ENCODE results near the gene SH2D3C.
"Not testable (repeated sequence)": the region's sequence is repeated elsewhere in the genome, so short reads cannot be mapped to it uniquely, and the experiment has no call there.

Gene SH2D3C

GRCh38 chr9:127761061-127761460 is 17.4 kb downstream of the SH2D3C start:
- no peak for DNase-seq (ENCODE audit: low spot score)

GRCh38 chr9:127758843-127759242 is 19.6 kb downstream of the SH2D3C start:
- no peak for DNase-seq (ENCODE audit: low spot score)
- TF ChIP-seq CTCF (IDR thresholded peaks at IDR 0.05; ENCODE audit: extremely low read depth, missing control alignments), result no peak

More at GRCh38 chr9:127761061-127761460, 17.4 kb downstream of the SH2D3C start:
- no peak for TF ChIP-seq CTCF (IDR thresholded peaks at IDR 0.05; ENCODE audit: extremely low read depth, missing control alignments)

GRCh38 chr9:127756776-127757175 is 21.7 kb downstream of the SH2D3C start:
- DNase-seq (ENCODE audit: low spot score), result not testable (repeated sequence)

GRCh38 chr9:127756233-127756632 is 22.2 kb downstream of the SH2D3C start:
- DNase-seq (ENCODE audit: low spot score), result no peak
- TF ChIP-seq CTCF (IDR thresholded peaks at IDR 0.05; ENCODE audit: extremely low read depth, missing control alignments), result no peak

- TF ChIP-seq CTCF (IDR thresholded peaks at IDR 0.05; ENCODE audit: extremely low read depth, missing control alignments), result no peak
- no peak for DNase-seq (ENCODE audit: low spot score)
These were observed 23.1 kb downstream of the SH2D3C start for GRCh38 chr9:127755061-127756060.

- DNase-seq (ENCODE audit: low spot score), result no peak
- TF ChIP-seq CTCF (IDR thresholded peaks at IDR 0.05; ENCODE audit: extremely low read depth, missing control alignments), result no peak
These were observed 24.1 kb downstream of the SH2D3C start for GRCh38 chr9:127754099-127755060.

GRCh38 chr9:127753622-127754021 is 24.8 kb downstream of the SH2D3C start:
- TF ChIP-seq CTCF (IDR thresholded peaks at IDR 0.05; ENCODE audit: extremely low read depth, missing control alignments), result no peak
- DNase-seq (ENCODE audit: low spot score), result no peak

Measured in GM20000 (cell line).